Left renal pelvis (tissue), 4 donors: ENCODE results near the gene REPS1. TPM values are rescaled to one million over a fixed set of nuclear protein-coding genes. Genes with fewer than 3 reads are reported as not detected.

Source experiments
- DNase-seq, 4 donors: peaks; one replicate each; pipeline ENCODE4 v3.0.0-alpha.2; 2013; ENCODE audit warnings: low read depth in 4 of 4, low spot score in 3 of 4
- polyA plus RNA-seq, 4 donors: library from polyadenylated mRNA; unstranded; fragments of 120-200 nt; gene quantifications; one replicate each; pipeline ENCODE4 v1.2.1, GENCODE V29; 2013; ENCODE audit not compliant: insufficient read length in 4 of 4

The REPS1 gene
- polyA plus RNA-seq, 4 donors, result 52.0 to 81.0 (median 77.3) TPM

GRCh38 chr6:138973466-138974153 lies 14.4 kb downstream of the REPS1 start:
- no peak for DNase-seq

GRCh38 chr6:138972226-138972665 lies 15.8 kb downstream of the REPS1 start:
- DNase-seq, result no peak

GRCh38 chr6:138971601-138972000 lies 16.5 kb downstream of the REPS1 start:
- no peak for DNase-seq

GRCh38 chr6:138970856-138971425 lies 17.1 kb downstream of the REPS1 start:
- DNase-seq, result no peak

- no peak for DNase-seq
Observed at GRCh38 chr6:138970159-138970558, 17.9 kb downstream of the REPS1 start.

- DNase-seq, result no peak
Observed at GRCh38 chr6:138966870-138967269, 21.2 kb downstream of the REPS1 start.

- DNase-seq, result no peak
Observed at GRCh38 chr6:138965971-138966370, 22.1 kb downstream of the REPS1 start.

GRCh38 chr6:138965291-138965874 lies 22.7 kb downstream of the REPS1 start:
- no peak for DNase-seq

GRCh38 chr6:138964012-138964411 lies 24.0 kb downstream of the REPS1 start:
- no peak for DNase-seq

- no peak for DNase-seq
Observed at GRCh38 chr6:138963531-138963930, 24.5 kb downstream of the REPS1 start.

GRCh38 chr6:138963119-138963518 lies 24.9 kb downstream of the REPS1 start:
- DNase-seq, result no peak

- DNase-seq, result no peak
Observed at GRCh38 chr6:138959521-138959920, 28.5 kb downstream of the REPS1 start.

GRCh38 chr6:138958595-138958994 lies 29.5 kb downstream of the REPS1 start:
- no peak for DNase-seq

- no peak for DNase-seq
Observed at GRCh38 chr6:138957903-138958302, 30.1 kb downstream of the REPS1 start.

- DNase-seq, result no peak
Observed at GRCh38 chr6:138957484-138957883, 30.6 kb downstream of the REPS1 start.

GRCh38 chr6:138956244-138956924 lies 31.7 kb downstream of the REPS1 start:
- no peak for DNase-seq

- no peak for DNase-seq
Observed at GRCh38 chr6:138955262-138955661, 32.8 kb downstream of the REPS1 start.

GRCh38 chr6:138953451-138953850 lies 34.6 kb downstream of the REPS1 start:
- no peak for DNase-seq

GRCh38 chr6:138948546-138949179 lies 39.4 kb downstream of the REPS1 start:
- no peak for DNase-seq

- DNase-seq, result no peak
Observed at GRCh38 chr6:138948004-138948403, 40.0 kb downstream of the REPS1 start.

GRCh38 chr6:138945354-138945753 lies 42.7 kb downstream of the REPS1 start:
- DNase-seq, result no peak
